ENCODE results near the gene BBS9.

- TF ChIP-seq POLR2AphosphoS5 (IDR thresholded peaks at IDR 0.05) (no peak), CTCF (IDR thresholded peaks at IDR 0.05) (no peak), POLR2A (IDR thresholded peaks at IDR 0.05) (no peak), EP300 (IDR thresholded peaks at IDR 0.05) (no peak)
Observed at GRCh38 chr7:33516568-33516967, 387.2 kb downstream of the BBS9 start.

Measured in gastroesophageal sphincter (tissue), 3 donors.